Measurements from ENCODE around the gene IFNB1. TPM values are rescaled to one million over a fixed set of nuclear protein-coding genes. Genes with fewer than 3 reads are reported as not detected.
A peak's percentile ranks its signal among the peaks of the same experiment; 100 is the strongest.

Gene IFNB1
- polyA plus RNA-seq, 5 donors = not detected

DNA sequence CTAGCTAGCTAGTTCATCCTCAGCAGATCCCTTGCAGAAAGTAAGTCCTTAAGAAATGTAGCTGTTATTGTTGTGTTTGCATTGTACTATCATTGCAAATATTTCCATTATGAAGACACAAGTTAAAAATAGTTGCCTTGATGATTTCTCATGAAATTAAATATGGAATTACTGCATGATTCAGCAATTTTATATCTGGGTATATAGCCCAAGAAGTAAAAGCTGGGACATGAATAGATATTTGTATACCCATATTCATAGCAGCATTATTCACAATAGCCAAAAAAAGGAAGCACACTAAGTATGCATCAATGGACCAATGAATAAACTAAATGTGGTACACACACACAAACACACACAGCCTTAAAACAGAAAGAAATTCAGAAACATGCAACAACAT lies 6.8 kb downstream of the IFNB1 start:
- no peak for DNase-seq

DNA sequence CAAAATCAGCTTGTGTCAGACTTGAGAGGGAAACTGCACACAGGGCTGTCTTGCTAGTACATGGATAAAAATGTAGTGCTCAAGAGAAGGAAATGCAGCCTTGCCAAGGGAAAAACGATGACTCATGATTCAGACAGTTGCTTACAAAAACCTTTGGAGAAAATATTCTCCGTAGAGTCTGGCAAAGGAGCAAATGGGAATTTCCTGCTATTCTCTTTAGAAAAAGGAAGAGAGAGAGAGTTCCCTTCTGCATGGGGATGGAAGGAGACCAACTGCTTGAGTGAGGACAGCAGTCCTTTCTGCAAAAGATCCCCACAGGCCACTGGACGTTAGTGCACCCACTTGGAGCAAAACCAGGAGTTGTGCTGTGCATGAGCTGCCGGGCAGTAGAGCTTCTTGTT lies 7.6 kb downstream of the IFNB1 start:
- DNase-seq = peak; percentile 56 to 57

DNA sequence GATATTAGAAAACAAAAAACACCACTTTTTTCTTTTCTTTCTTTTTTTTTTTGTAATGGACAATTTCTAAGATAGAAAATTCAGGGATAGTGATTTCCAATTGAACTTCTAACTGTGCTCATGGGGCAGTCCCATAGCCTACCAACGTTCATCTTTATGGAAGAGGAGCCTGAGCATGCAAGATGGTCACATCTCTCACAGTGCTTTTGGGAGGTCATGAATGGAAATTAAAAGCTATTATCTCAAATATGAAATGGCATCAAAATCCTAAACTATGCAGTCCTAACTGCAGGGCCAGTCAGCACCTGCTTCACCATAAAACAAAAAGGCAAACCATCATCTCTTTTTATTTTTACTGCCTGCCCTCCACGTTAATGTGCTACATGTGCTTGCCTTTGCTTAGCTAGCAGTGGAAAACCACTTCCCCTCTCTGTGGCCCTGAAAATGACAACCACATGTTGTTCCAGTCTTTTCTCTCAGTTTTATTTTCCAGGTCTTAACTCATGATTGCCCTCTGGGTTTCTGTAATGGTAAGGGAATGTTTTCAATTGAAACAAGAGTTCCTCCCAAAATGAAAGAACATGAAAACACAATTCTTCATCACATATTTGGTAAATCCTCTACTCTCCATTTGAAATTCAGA lies 16.7 kb downstream of the IFNB1 start:
- no peak for DNase-seq

DNA sequence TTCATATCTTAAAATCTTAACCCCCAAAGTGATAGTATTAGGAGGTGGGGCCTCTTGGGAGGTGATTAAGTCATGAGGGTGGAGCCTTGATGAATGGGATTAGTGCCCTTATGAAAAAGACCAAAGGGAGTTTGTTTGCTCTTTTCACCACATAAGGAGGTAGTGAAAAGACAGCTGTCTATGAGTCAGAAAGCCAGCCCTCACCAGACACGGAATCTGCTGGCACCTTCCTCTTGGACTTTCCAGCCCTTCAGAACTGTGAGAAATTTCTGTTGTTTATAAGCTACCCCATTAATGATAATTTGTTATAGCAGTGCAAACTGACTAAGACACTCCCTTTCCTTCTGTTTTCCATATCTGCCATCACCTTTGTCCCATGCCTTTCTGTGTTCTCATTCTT lies 20.8 kb downstream of the IFNB1 start:
- no peak for DNase-seq

DNA sequence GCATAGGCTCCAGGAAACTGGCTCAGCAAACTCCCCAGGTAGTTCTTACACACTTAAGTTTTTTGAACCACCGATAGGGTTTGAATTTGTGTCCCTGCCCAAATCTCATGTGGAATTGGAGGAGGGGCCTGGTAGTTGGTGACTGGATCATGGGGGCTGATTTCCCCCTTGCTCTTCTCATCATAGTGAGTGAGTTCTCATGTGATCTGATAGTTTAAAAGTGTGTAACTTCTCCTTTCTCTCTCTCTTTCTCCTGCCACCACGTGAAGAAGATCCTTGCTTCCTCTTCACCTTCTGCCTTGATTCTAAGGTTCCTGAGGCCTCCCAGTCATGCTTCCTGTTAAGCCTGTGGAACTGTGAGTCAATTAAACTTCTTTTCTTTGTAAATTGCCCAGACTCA lies 23.9 kb downstream of the IFNB1 start:
- DNase-seq = no peak

DNA sequence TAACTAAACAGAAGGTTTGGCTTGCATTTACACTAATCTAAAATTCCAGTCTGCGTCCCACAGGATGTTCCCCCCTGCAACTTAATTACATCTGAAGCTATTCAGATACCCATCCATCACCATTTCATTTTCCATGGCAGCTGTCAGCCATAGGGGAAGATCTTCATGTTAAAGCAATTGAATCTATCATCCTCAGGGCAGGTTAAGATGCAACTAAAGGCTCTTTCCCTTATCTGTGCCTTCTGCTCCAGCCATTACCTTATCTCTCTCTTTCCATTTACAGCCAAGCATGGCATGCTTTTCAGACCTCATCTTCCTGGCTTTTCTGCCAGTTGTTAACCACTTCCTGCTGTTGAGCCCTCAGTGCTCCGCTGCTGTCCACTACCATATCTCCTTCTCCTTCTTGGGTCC lies 30.5 kb downstream of the IFNB1 start:
- no peak for DNase-seq

DNA sequence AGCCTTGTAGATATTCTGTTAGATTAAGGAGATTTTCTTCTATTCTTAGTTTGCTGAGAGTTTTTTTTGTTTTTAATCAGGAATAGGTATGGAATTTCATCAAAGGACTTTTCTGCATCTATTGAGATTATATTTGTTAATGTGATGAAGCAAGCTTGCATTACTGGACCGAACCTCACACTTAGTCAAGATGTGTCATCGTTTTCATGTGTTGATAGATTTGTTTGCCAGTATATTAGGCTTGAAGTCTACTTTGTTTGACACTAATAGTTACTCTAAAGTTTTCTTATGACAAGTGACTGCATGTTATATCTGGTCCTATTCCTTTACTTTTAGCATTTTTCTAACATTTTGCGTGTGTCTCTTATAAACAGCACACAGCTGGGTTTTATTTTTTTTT lies 33.9 kb downstream of the IFNB1 start:
- DNase-seq = no peak

DNA sequence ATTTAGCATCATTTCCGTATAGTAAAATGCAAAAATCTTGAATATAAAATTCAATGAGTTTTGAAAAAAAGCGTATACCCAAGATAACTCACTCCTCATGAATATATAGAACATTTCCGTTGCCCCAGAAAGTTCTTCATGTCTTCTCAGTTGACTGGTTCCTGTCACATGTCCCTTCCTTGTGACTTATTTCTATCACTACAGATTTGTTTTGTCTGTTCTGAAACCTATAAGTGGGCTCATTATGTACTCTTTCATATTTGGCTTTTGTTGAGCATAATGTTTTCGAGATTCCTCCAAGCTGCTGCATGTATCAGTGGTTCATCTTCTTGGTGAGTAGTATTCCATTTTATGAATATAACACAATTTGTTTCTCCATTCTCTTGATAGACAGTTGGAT lies 35.3 kb downstream of the IFNB1 start:
- DNase-seq = no peak

DNA sequence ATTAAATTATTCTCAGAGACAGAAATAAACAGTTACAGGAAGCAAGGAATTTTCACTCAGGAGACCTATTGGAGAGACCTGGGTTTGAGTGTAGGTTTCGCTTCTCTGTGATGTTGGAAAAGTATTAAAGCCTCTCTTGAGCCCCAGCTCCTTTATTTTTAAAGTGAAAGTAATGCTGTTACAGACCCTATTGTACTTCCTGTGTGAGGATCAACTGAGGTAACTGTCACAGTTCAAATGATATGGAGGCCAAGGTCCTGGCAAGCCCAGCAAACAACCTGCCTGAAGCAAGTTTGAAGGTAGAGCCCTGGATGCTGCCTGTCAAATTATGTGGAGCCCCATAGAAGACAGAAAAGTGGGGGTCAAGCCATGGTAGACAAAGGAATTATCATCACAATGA lies 38.4 kb downstream of the IFNB1 start:
- no peak for DNase-seq

DNA sequence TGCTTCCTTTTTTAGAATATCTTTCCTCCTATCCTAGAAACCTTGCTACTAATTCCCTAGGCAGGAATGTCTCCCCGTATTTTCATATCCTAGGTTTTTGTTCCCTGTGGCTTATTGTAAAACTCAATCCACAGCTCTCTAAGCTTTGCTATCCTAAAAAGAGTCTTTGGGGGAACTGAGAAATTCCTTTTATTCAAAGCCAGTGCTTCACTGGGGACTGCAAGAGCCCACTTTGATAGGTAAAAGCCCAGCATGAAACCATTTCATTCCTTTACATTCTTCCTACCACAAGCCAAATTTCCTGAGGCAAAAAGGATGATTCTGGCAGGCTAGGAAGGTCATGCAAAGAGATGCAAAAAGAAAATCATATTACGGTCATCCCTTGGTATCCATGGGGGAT lies 40.5 kb downstream of the IFNB1 start:
- DNase-seq = no peak

DNA sequence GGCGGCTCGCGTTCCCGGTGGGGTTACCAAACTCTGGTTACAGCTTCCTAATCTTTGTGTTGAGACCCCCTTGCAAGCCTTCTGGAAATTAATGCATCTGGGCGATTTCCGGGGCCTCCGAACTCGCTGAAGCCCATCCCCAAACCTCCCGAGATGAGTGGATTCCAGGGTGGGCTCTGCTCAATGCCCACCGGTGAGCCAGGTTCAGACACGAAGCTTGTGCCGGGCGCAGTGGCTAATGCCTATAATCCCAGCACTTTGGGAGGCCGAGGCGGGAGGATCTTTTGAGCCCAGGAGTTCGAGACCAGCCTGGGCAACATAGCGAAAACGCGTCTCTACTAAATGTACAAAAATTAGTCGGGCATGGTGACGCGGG lies 45.9 kb downstream of the IFNB1 start:
- no peak for DNase-seq

DNA sequence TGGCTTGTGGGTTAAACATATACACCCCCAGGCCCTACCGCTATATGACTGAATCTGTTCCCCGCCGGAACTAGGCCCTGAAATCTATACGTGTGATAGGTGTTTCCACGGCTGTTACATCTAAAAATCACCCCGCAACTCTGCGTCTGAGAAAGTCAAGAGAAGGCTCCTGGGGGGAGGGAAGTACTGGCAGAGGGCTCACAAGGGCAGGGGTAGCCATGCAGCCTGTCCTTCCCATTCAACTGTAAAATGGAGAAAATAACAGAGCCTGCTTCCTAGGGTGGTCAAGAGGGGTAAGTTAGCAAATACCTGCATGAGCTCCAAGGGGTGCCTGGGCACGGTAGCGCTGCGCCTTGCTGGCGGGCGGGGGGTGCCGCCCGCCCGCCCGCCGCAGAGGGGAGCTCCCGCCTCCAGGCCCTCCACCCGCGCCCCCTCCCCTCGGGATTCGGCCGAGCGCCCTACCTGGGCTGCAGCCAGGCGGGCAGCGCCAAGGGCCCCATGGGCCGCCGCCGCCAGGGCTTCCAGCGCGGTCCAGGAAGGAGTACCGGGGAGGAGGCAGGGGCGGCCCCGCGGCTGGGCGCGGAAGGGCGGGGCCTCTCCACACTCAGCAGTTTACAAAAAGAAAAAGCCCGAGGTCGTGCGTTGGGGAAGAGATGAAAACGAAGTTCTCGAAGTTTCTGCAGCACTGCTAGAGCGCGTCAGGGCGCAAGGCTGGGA lies 46.5 kb downstream of the IFNB1 start, which contains the start of gene HACD4:
Gene HACD4, minus strand, starts transcription at position 550 of the 717 bp plus-strand sequence. Its CDS starts 50 bp downstream, at position 500.
- peak; percentile 48 to 59 for DNase-seq

DNA sequence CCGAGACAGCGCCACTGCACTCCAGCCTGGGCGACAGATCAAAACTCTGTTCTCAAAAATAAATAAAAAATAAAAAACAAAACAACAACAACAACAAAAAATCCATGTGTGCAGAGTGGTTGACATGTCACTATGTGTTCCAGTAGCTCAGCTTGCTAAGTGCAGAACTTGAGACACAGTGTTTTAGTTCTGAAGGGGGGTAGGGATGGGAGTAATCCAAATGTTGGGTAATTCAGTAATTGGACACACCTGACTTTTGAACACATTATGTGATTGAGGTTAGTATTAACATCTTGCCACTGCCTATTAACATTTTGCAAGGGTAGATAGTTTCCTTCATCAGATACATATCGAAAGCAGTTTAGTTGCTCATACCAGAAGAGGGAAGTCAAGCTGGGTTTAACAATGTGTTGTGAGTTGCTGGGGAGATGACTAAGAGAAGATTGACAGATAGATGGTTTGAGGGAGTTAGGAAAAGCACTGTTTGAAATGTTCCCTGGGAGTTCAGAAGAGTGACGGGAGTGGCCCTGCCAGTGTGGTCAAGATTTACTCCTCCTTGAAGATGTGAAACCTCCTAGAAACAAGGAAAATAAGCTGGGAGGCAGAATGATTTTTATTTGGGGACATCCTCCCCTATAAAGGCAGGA lies 47.2 kb downstream of the IFNB1 start:
- DNase-seq = peak in 1 of 2 donors; percentile 10

DNA sequence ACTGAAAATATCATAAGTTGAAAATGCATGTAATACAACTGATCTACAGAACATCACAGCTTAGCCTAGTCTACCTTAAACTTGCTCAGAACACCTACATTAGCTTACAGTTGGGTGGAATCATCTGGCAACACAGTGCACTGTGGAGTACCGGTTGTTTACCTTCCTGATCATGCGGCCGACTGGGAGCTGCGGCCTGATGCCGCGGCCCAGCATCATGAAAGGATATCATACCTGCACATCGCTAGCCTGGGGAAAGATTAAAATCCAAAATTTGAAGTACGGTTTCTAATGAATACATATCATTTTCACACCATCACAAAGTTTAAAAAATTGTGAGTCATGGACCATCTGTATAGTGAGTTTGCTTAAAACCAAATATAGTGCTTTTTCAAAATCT lies 48.1 kb downstream of the IFNB1 start:
- DNase-seq = no peak

DNA sequence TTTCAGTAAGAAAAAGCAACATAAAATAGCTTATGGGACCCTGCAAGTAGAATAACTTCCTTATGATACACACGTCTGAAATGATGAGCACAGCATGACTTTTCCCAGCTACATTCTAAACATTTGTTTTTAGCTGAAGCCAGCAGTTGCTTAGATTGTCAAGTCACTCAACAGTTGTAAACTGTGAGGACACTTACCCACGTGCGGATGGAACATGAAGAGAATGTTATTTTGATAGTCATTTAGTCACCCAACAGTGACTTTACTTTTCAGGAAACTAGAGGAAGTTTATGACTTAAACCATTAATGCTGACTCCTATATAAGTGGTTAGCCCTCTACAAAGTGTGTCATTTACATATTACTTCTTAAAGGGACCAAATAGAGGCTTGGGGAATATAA lies 49.3 kb downstream of the IFNB1 start:
- no peak for DNase-seq

DNA sequence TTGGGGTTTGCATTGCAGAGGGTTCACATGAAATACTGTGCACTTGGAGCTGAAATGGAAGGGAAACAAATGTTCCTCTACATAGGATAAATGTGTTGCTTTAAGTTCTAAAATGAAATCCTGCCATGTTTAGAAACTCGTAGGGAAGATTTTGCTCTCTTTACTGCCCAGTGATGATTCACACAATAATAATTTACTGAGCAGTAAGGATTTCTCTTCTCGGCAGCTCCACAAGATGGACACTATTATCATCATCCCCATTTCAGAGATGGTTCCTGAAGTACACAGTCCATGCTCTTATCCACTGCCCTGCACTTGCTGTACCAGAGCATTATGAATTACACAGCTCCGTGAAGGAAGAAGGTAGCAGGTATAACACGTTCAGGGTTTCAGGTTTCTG lies 50.4 kb downstream of the IFNB1 start:
- DNase-seq = no peak

Other genes starting within 250 kb of the IFNB1 start
- 10 to 100 TPM in 3 of 5 donors, 1 to 10 TPM in 2; 7.3 to 12.3 (median 11.2) TPM for gene HACD4, start 46.3 kb downstream of the IFNB1 start, polyA plus RNA-seq (ENCODE audit: insufficient read depth in 1 of 5, insufficient read length in 5 of 5, low replicate concordance in 1 of 5)
- gene IFNW1, start 63.9 kb upstream of the IFNB1 start, polyA plus RNA-seq (ENCODE audit: insufficient read depth in 1 of 5, insufficient read length in 5 of 5, low replicate concordance in 1 of 5) = not detected
- under 1 TPM in 1 of 5 donors, not detected in 4; 0.17 TPM for gene IFNA21, start 88.7 kb upstream of the IFNB1 start, polyA plus RNA-seq (ENCODE audit: insufficient read depth in 1 of 5, insufficient read length in 5 of 5, low replicate concordance in 1 of 5)
- not detected for gene IFNA4, start 109.6 kb upstream of the IFNB1 start, polyA plus RNA-seq (ENCODE audit: insufficient read depth in 1 of 5, insufficient read length in 5 of 5, low replicate concordance in 1 of 5)
- gene IFNA7, start 124.3 kb upstream of the IFNB1 start, polyA plus RNA-seq (ENCODE audit: insufficient read depth in 1 of 5, insufficient read length in 5 of 5, low replicate concordance in 1 of 5) = not detected
- not detected for gene IFNA10, start 129.2 kb upstream of the IFNB1 start, polyA plus RNA-seq (ENCODE audit: insufficient read depth in 1 of 5, insufficient read length in 5 of 5, low replicate concordance in 1 of 5)
- gene IFNA16, start 139.4 kb upstream of the IFNB1 start, polyA plus RNA-seq (ENCODE audit: insufficient read depth in 1 of 5, insufficient read length in 5 of 5, low replicate concordance in 1 of 5) = not detected
- gene IFNA17, start 150.3 kb upstream of the IFNB1 start, polyA plus RNA-seq (ENCODE audit: insufficient read depth in 1 of 5, insufficient read length in 5 of 5, low replicate concordance in 1 of 5) = not detected
- gene IFNA14, start 162.1 kb upstream of the IFNB1 start, polyA plus RNA-seq (ENCODE audit: insufficient read depth in 1 of 5, insufficient read length in 5 of 5, low replicate concordance in 1 of 5) = not detected
- under 1 TPM in 1 of 5 donors, not detected in 4; 0.16 TPM for gene IFNA5, start 227.4 kb upstream of the IFNB1 start, polyA plus RNA-seq (ENCODE audit: insufficient read depth in 1 of 5, insufficient read length in 5 of 5, low replicate concordance in 1 of 5)